Neuron (in vitro differentiated cells): Measurements from ENCODE around the gene PNO1.

Source experiments
- H2AFZ ChIP-seq: one replicate; pipeline ENCODE4 v1.6.1; 2013; ENCODE audit warnings: low read depth, mild to moderate bottlenecking, inconsistent platforms, low read length, moderate library complexity
- H3K27me3 ChIP-seq: one replicate; pipeline ENCODE4 v1.6.1; 2013; ENCODE audit warnings: low read length; ENCODE audit not compliant: insufficient read depth
- H3K36me3 ChIP-seq: one replicate; pipeline ENCODE4 v1.6.1; 2013; ENCODE audit warnings: low read length; ENCODE audit not compliant: insufficient read depth
- H3K4me1 ChIP-seq: one replicate; pipeline ENCODE4 v1.6.1; 2013; ENCODE audit warnings: low read length; ENCODE audit not compliant: insufficient read depth
- H3K4me3 ChIP-seq: 2 replicates; pipeline ENCODE4 v1.5.1; 2013; ENCODE audit warnings: mild to moderate bottlenecking, low read length, moderate library complexity
- H3K9me3 ChIP-seq: one replicate; pipeline ENCODE4 v1.6.1; 2013; ENCODE audit warnings: low read length

Gene PNO1

DNA sequence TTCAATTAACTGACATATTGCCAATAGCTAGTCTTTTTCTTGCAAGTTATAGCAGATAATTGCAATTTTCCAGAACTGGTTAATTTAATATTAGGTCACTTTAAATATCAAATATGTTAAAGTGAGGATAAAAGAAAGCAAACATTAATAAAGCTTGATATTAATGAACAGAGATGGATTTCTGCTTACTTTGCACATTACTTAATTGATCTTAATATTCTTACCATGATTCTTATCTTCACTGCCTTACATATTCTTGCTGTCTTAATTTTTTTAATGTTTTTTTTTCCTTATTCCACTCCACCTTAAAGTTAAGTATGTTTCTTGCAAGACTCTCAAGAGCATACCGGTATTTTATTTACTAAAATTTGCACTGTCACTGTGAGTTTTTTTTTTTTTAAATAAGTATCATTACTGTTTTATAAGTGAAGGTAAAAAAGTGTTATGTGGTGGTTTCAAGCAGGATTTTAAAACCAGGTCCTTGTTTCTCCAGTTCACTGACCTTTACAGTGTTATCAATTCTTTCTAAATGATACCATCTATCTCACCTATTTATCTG lies 60.7 kb downstream of the PNO1 start:
- H2AFZ ChIP-seq = no peak overlapping the region
- no peaks in the 10 kb centered on the region for H3K27me3 ChIP-seq
- H3K9me3 ChIP-seq = peaks cover 5% of the 10 kb centered on the region
- no peak overlapping the region for H3K4me3 ChIP-seq
- peaks cover 14% of the 10 kb centered on the region for H3K36me3 ChIP-seq
- no peaks in the 10 kb centered on the region for H3K4me1 ChIP-seq

DNA sequence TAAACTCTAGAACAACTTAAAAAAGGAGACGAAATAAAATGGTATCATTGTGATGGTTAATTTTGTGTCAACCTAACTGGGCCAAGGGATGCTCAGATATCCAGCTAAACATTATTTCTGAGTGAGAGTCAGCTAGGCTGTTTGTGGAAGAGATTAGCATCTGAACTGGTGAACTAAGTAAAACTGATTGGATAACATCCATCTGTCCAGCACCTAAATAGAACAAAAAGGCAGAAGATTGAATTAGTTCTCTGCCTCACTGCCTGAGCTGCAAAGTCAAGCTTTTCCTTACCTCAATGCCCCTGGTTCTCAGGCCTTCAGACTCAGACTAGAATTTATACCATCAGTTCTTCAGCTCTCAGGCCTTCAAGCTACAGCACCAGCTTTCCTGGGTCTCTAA lies 64.6 kb downstream of the PNO1 start:
- Histone ChIP-seq H2AFZ (no peak overlapping the region), H3K9me3 (peaks cover 3% of the 10 kb centered on the region), H3K36me3 (peaks cover 6% of the 10 kb centered on the region), H3K27me3 (no peaks in the 10 kb centered on the region), H3K4me1 (no peaks in the 10 kb centered on the region), H3K4me3 (no peak overlapping the region)

DNA sequence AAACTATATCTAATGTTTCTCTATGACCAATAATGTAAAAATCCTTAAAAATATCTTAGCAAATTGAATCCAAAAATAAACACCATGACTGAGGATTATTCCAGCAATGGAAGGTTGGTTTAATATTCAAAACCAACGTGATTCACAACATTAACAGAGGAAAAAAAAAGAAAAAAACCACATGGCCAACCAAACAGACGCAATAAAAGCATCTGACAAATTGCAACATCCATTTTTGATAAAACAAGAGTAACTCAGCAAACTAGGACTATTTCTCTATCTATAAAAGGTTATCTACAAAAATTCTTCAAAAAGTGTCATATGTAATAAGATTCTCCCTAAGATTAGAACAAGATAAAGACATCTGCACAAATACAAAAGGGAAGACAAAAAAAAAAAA lies 65.7 kb downstream of the PNO1 start:
- H3K27me3 ChIP-seq = no peaks in the 10 kb centered on the region
- no peak overlapping the region for H3K4me3 ChIP-seq
- H2AFZ ChIP-seq = no peak overlapping the region
- H3K9me3 ChIP-seq = peaks cover 3% of the 10 kb centered on the region
- peaks cover 6% of the 10 kb centered on the region for H3K36me3 ChIP-seq
- no peaks in the 10 kb centered on the region for H3K4me1 ChIP-seq

DNA sequence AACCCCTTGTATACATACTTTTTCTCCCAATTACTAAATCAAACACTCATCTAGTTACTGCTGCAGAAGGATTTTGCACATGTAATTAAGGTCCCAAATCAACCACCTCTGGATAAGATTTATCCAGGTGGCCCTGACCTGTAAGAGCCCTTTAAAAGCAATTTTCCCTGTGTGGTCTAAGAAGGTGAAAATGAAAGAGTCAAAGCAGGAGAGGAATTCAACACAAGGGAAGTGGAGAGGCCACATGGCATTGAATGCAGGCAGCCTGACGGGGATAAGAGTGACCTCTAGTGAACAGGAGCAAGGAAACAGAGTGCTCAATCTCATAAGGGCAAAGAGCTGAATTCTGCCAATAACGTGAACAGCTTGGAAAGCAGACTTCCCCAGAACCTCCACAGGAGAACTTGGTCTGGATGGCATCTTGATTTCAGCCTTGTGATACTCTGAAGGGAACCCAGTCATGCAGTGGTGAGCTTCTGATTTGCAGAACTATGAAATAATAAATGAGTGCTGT lies 67.5 kb downstream of the PNO1 start:
- Histone ChIP-seq H3K27me3 (no peaks in the 10 kb centered on the region), H3K4me3 (no peak overlapping the region), H3K9me3 (peaks cover 3% of the 10 kb centered on the region), H2AFZ (no peak overlapping the region), H3K4me1 (no peaks in the 10 kb centered on the region), H3K36me3 (peaks cover 6% of the 10 kb centered on the region)
